ENCODE measurements around the gene FAM229B. TPM values are rescaled to one million over a fixed set of nuclear protein-coding genes. Genes with fewer than 3 reads are reported as not detected.
A peak's percentile ranks its signal among the peaks of the same experiment; 100 is the strongest.
"Not testable (repeated sequence)": the region's sequence is repeated elsewhere in the genome, so short reads cannot be mapped to it uniquely, and the experiment has no call there.

FAM229B gene
- total and polyA plus RNA-seq, 2 experiments from 2014 or later: 12.0 to 57.3 TPM

DNA sequence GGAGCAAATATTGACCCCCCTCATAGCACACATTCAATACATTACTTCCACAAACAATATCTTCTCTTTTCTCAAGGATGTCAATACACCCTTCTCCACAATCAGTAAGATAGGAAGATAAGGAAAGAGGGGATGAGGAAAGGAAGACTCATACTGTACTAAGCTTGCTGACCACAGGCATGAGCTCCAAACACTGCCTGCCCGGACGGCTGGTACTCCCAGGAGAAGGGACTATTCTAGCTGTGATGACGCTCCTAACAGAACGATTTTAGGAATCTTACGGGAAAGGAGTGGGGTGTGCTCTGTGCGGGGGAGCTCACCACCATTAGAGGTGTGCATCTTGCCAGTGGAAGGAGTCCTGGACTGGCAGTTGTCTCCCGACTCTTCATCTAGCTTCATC is 37.4 kb upstream of the FAM229B start:
- H3K4me2 ChIP-seq (ENCODE audit: unreplicated experiment): no peak overlapping the region
- H3K79me2 ChIP-seq (ENCODE audit: insufficient read depth): no peaks in the 10 kb centered on the region
- H3K36me3 ChIP-seq (ENCODE audit: low read depth): no peaks in the 10 kb centered on the region
- no peaks in the 10 kb centered on the region for H3K9me2 ChIP-seq (ENCODE audit: insufficient read depth)
- H3K4me1 ChIP-seq (ENCODE audit: insufficient read depth): peaks cover 20% of the 10 kb centered on the region
- no peak overlapping the region for H3K27ac ChIP-seq
- peaks cover 8% of the 10 kb centered on the region for H3F3A ChIP-seq (ENCODE audit: insufficient read depth)
- no peaks in the 10 kb centered on the region for H4K20me1 ChIP-seq (ENCODE audit: insufficient read depth)
- H3K9me3 ChIP-seq (ENCODE audit: low read depth): no peaks in the 10 kb centered on the region
- in situ Hi-C loops (cut with MboI): loop anchor here (10.0 kb wide), 1 partner anchor 335 kb away; no protein-coding TSS in a partner anchor
- TF ChIP-seq EZH2phosphoT487 (IDR thresholded peaks at IDR 0.05; ENCODE audit: insufficient read depth, low read depth) (no peak), EZH2 (IDR thresholded peaks at IDR 0.05; ENCODE audit: insufficient read depth, poor library complexity, severe bottlenecking) (no peak)
- H2AFZ ChIP-seq: no peak overlapping the region
- H3K27me3 ChIP-seq (replicated peaks; ENCODE audit: insufficient read depth): no peaks in the 10 kb centered on the region
- 93 to 95% methylated on average over 7 of the region's 7 CpGs for WGBS, 2 experiments (ENCODE audit: low coverage in 1 of 2, low lambda C conversion rate in 2 of 2, missing lambda C conversion rate in 2 of 2)
- no peak overlapping the region for H3K9ac ChIP-seq
- no peak overlapping the region for H3K4me3 ChIP-seq
- DNase-seq: no peak

DNA sequence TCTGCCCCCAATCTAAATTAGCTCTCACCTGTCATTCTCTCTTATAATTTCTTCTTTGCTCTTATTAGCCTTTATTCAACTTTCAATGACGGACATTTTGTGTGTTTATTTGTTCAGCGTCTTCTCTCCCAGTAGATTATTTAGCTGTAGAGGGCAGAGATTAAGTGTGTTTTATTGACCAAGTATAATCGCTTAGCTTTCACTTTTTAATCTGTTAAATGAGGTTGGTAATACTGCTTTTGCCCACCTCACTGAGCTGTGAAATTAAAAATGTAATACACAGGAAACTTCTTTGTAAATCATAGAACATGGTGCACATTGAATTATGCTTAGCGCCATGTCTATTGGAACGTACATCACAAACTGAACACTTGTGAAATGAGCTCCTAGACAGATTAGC is 37.0 kb upstream of the FAM229B start:
- Histone ChIP-seq H3K9me2 (ENCODE audit: insufficient read depth) (no peaks in the 10 kb centered on the region), H3K27me3 (replicated peaks; ENCODE audit: insufficient read depth) (no peaks in the 10 kb centered on the region), H4K20me1 (ENCODE audit: insufficient read depth) (no peaks in the 10 kb centered on the region), H3K9me3 (ENCODE audit: low read depth) (no peaks in the 10 kb centered on the region), H3K36me3 (ENCODE audit: low read depth) (no peaks in the 10 kb centered on the region), H3K27ac (no peak overlapping the region), H3K79me2 (ENCODE audit: insufficient read depth) (no peaks in the 10 kb centered on the region), H3K4me2 (ENCODE audit: unreplicated experiment) (no peak overlapping the region), H3F3A (ENCODE audit: insufficient read depth) (peaks cover 6% of the 10 kb centered on the region), H2AFZ (no peak overlapping the region), H3K9ac (no peak overlapping the region), H3K4me3 (no peak overlapping the region), H3K4me1 (ENCODE audit: insufficient read depth) (peaks cover 18% of the 10 kb centered on the region)
- DNase-seq: no peak
- in situ Hi-C loops (cut with MboI): no loop called here
- no peak for TF ChIP-seq EZH2phosphoT487 (IDR thresholded peaks at IDR 0.05; ENCODE audit: insufficient read depth, low read depth)
- TF ChIP-seq EZH2 (IDR thresholded peaks at IDR 0.05; ENCODE audit: insufficient read depth, poor library complexity, severe bottlenecking): no peak
- 93 to 95% methylated on average over 5 of the region's 5 CpGs for WGBS, 2 experiments (ENCODE audit: low coverage in 1 of 2, low lambda C conversion rate in 2 of 2, missing lambda C conversion rate in 2 of 2)

DNA sequence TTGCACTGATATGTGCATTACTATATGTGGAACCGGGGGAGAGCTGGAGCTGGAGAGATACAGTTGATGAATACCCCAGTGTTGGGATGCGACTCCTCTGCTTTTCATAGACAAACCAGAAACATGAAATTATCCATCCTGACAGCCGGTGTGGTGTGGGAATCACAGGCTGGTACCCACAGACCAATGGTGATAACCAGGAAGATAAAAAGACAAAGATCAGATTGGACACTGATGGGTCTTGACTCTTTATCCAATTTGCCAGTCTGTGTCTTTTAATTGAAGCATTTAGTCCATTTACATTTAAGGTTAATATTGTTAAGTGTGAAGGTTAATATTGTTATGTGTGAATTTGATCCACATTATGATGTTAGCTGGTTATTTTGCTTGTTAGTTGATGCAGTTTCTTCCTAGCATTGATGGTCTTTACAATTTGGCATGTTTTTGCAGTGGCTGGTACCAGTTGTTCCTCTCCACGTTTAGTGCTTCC is 36.1 kb upstream of the FAM229B start:
- H2AFZ ChIP-seq; H3K9ac ChIP-seq; H3K9me3 ChIP-seq (ENCODE audit: low read depth); H3K4me2 ChIP-seq (ENCODE audit: unreplicated experiment); H3K4me3 ChIP-seq; H3K9me2 ChIP-seq (ENCODE audit: insufficient read depth); H4K20me1 ChIP-seq (ENCODE audit: insufficient read depth); H3F3A ChIP-seq (ENCODE audit: insufficient read depth); H3K36me3 ChIP-seq (ENCODE audit: low read depth); in situ Hi-C loops (cut with MboI); H3K27ac ChIP-seq; DNase-seq; H3K79me2 ChIP-seq (ENCODE audit: insufficient read depth); H3K27me3 ChIP-seq (replicated peaks; ENCODE audit: insufficient read depth): not testable (repeated sequence)
- WGBS, 2 experiments (ENCODE audit: low coverage in 1 of 2, low lambda C conversion rate in 2 of 2, missing lambda C conversion rate in 2 of 2): 87 to 96% methylated on average over 3 to 4 of the region's 4 CpGs
- H3K4me1 ChIP-seq (ENCODE audit: insufficient read depth): peaks cover 11% of the 10 kb centered on the region; the same call in 1 of the 2 replicates

DNA sequence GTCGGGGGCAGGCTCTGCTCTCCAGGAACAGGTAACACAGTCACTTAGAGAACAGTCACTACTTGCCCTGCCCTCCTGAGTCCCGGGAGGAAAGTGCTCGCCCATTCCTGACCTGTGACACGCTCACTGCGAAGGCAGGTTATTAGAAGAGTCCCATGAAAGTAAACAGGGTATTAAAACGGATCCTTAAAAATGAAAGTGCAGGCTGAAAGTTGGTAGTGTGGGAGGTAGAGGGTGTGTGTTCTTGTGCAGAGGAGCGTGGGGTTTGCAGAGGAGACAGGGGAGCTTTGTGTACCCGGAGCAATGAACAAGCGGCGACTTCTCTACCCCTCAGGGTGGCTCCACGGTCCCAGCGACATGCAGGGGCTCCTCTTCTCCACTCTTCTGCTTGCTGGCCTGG is 33.4 kb upstream of the FAM229B start, which contains the start of gene CCN6:
Gene CCN6, plus strand, starts transcription at position 104 of the 400 bp plus-strand sequence. Its CDS starts 254 bp downstream, at position 358.
- H3K4me1 ChIP-seq (ENCODE audit: insufficient read depth): peaks cover 8% of the 10 kb centered on the region; the same call in 1 of the 2 replicates
- 0 out of 2 replicates have a peak within 1 kb of the TSS, but pooled peaks have one; percentile 24 for H2AFZ ChIP-seq
- H3K9ac ChIP-seq: no peak within 1 kb of the TSS
- H3K4me2 ChIP-seq (ENCODE audit: unreplicated experiment): no peak within 1 kb of the TSS
- H3F3A ChIP-seq (ENCODE audit: insufficient read depth): 0 out of 2 replicates have a peak, but pooled peaks cover 3% of the 10 kb centered on the region
- no peak within 1 kb of the TSS for H3K4me3 ChIP-seq
- WGBS, 2 experiments (ENCODE audit: low coverage in 1 of 2, low lambda C conversion rate in 2 of 2, missing lambda C conversion rate in 2 of 2): 92 to 93% methylated on average over 11 to 12 of the region's 12 CpGs
- H3K9me3 ChIP-seq (ENCODE audit: low read depth): no peaks in the 10 kb centered on the region
- no peak for TF ChIP-seq EZH2phosphoT487 (IDR thresholded peaks at IDR 0.05; ENCODE audit: insufficient read depth, low read depth)
- TF ChIP-seq EZH2 (IDR thresholded peaks at IDR 0.05; ENCODE audit: insufficient read depth, poor library complexity, severe bottlenecking): no peak
- in situ Hi-C loops (cut with MboI): no loop called here
- no peaks in the 10 kb centered on the region for H3K27me3 ChIP-seq (replicated peaks; ENCODE audit: insufficient read depth)
- no peaks in the 10 kb centered on the region for H3K79me2 ChIP-seq (ENCODE audit: insufficient read depth)
- no peak within 1 kb of the TSS for H3K27ac ChIP-seq
- no peaks in the 10 kb centered on the region for H3K9me2 ChIP-seq (ENCODE audit: insufficient read depth)
- DNase-seq: no peak
- H4K20me1 ChIP-seq (ENCODE audit: insufficient read depth): no peaks in the 10 kb centered on the region
- H3K36me3 ChIP-seq (ENCODE audit: low read depth): no peaks in the 10 kb centered on the region
